Spleen (tissue), 11 donors: Measurements from ENCODE around the gene MFN2. TPM values are rescaled to one million over a fixed set of nuclear protein-coding genes. Genes with fewer than 3 reads are reported as not detected.

Experiments
- DNase-seq: peaks from one replicate; pipeline ENCODE4 v3.0.0-alpha.2; 2020
- H3K27ac ChIP-seq, 8 donors: fragments of 200-600 bp; sonication (generic) in 7 of 8; 1 replicate in 4 of 8; 2 replicates in 4 of 8; pipeline versions ENCODE4 v1.5.0 to v1.8.0; 2016 to 2021; ENCODE audit warnings: inconsistent platforms in 4 of 8, mild to moderate bottlenecking in 4 of 8, moderate library complexity in 1 of 8
- H3K27me3 ChIP-seq, 7 donors: fragments of 200-600 bp; sonication (generic) in 6 of 7; replicated peaks in 1 of 7; 1 replicate in 4 of 7; 2 replicates in 3 of 7; pipeline versions ENCODE4 v1.5.0 to v1.8.0; 2016 to 2021; ENCODE audit warnings: inconsistent platforms in 3 of 7, mild to moderate bottlenecking in 1 of 7
- H3K36me3 ChIP-seq, 6 donors: fragments of 200-600 bp; sonication (generic) in 5 of 6; 1 replicate in 4 of 6; 2 replicates in 2 of 6; pipeline versions ENCODE4 v1.5.0 to v1.8.0; 2016 to 2021; ENCODE audit warnings: inconsistent platforms in 2 of 6
- H3K4me1 ChIP-seq, 6 donors: fragments of 200-600 bp; sonication (generic) in 5 of 6; 1 replicate in 3 of 6; 2 replicates in 3 of 6; pipeline versions ENCODE4 v1.5.0 to v1.8.0; 2016 to 2021; ENCODE audit warnings: inconsistent platforms in 3 of 6
- H3K4me3 ChIP-seq, 8 donors: fragments of 200-600 bp; sonication (generic) in 7 of 8; 1 replicate in 4 of 8; 2 replicates in 4 of 8; pipeline versions ENCODE4 v1.5.0 to v1.8.0; 2016 to 2021; ENCODE audit warnings: inconsistent platforms in 4 of 8, mild to moderate bottlenecking in 4 of 8, moderate library complexity in 2 of 8
- H3K9me3 ChIP-seq, 8 donors: fragments of 200-600 bp; sonication (generic) in 7 of 8; 1 replicate in 4 of 8; 2 replicates in 4 of 8; pipeline versions ENCODE4 v1.5.0 to v1.8.0; 2016 to 2021; ENCODE audit warnings: inconsistent platforms in 4 of 8
- POLR2A ChIP-seq, 3 donors: fragments of 450-650 bp; IDR thresholded peaks; one replicate each; pipeline ENCODE4 v1.5.1; 2017; ENCODE audit warnings: antibody characterized with exemption in 3 of 3, mild to moderate bottlenecking in 1 of 3
- POLR2AphosphoS5 ChIP-seq, 3 donors: sonication (generic); formaldehyde crosslinking; IDR thresholded peaks; one replicate each; pipeline ENCODE4 v1.5.1; 2017; ENCODE audit warnings: antibody characterized with exemption in 3 of 3
- WGBS, 5 donors: extraction: QIAGEN DNeasy Blood & Tissue Kit in 3 of 5; methylation state at CpG; one replicate each; pipeline versions ENCODE4 v1.1.5 to v1.1.7; 2013 to 2018; 5-methylcytosine and 5-hydroxymethylcytosine counted together
- intact Hi-C: fragments of 100-400 bp; cut with DNase I; formaldehyde crosslinking; loops from one replicate; pipeline ENCODE4 v1.15.0; 2023; ENCODE audit warnings: low total_unique reads
- polyA plus RNA-seq, 3 donors: library from polyadenylated mRNA; stranded (reverse); fragments of 200-250 nt; gene quantifications; one replicate each; pipeline ENCODE4 v1.2.1, GENCODE V29; 2013
- total RNA-seq, 7 donors: library from RNA; depleted of rRNA in 3 of 7; stranded (reverse); fragments of >200 nt in 3 of 7; fragmentation: NEBNext Ultra II Directional in 4 of 7; extraction: Animal tissue kit (Norgen Biotek cat#: 25700) in 4 of 7; gene quantifications; one replicate each; pipeline versions ENCODE4 v1.1.0 to v1.2.1, GENCODE V29; 2016 to 2021
- TF ChIP-seq, protein P1 (sequence below), 11 experiments: fragments of 200-600 bp in 7 of 11; fragments of 450-650 bp in 4 of 11; sonication (generic) in 4 of 11; IDR thresholded peaks in 8 of 11; conservative IDR thresholded peaks in 3 of 11; 1 replicate in 7 of 11; 2 replicates in 4 of 11; pipeline versions ENCODE4 v1.4.0 to v1.8.0; 2016 to 2021; ENCODE audit warnings: antibody characterized with exemption in 11 of 11, inconsistent platforms in 4 of 11, mild to moderate bottlenecking in 1 of 11
- donor health status: healthy with polysubstance abuse.
- donor health status: DM: no; HTN: no; CAD: no; lungs with moderate emphysema.
- donor health status: DM: no; HTN: no; CAD: no.
- donor health status: Bipolar disorder and iron deficiency.
- donor health status: healthy.
- donor health status: DM: no; HTN: no; CAD: no.
- donor health status: DM: yes; HTN: yes; CAD: no.

Gene MFN2
- total and polyA plus RNA-seq, 10 donors = 14.8 to 69.6 (median 60.5) TPM

DNA sequence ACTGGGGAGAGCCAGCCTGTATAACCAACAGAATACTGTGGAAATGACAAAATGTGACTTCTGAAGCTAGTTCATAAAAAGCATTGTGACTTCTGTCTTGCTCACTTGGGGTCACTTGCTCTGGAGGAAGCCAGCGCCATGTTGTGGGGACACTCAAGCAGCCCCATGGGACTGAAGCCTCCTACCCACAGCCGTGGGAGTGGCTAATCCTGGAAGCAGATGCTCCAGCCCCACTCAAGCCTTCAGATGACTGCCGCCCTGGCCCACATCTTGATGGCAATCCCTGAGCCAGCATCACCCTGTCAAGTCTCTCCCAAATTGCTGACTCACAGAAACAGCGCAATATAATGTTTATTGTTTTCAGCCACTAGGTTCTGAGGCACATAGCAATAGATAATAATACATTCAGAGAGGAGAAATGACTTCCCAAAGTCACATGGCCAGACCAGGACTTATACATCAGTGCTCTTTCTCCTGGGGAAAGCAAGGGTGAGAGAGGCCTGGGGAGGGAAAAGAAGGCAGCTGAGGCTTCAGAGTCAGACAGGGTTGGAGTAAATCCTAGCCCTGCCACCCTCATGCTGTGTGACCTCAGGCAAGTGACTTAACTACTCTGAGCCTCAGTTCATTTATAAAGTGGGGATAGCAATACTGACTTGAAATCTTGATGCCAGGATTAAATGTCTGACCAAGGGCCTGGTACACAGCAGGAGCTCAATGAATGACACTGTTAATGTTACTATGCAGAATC lies 77.9 kb downstream of the MFN2 start:
- H3K9me3 ChIP-seq = no peaks in the 10 kb centered on the region
- H3K36me3 ChIP-seq = no peaks in the 10 kb centered on the region
- H3K27ac ChIP-seq = no peak overlapping the region
- WGBS, 5 donors = 79 to 90% (median 85%) methylated on average over 4 of the region's 4 CpGs
- peaks cover under 1 to 7% (median 3%) of the 10 kb centered on the region in 6 donors for H3K4me1 ChIP-seq
- intact Hi-C loops = no loop called here
- peaks cover 0 to 30% (median 4%) of the 10 kb centered on the region in 7 donors for H3K27me3 ChIP-seq
- DNase-seq = no peak
- TF ChIP-seq POLR2A (IDR thresholded peaks at IDR 0.05) (no peak), POLR2AphosphoS5 (IDR thresholded peaks at IDR 0.05) (no peak)
- TF ChIP-seq, protein P1, sequence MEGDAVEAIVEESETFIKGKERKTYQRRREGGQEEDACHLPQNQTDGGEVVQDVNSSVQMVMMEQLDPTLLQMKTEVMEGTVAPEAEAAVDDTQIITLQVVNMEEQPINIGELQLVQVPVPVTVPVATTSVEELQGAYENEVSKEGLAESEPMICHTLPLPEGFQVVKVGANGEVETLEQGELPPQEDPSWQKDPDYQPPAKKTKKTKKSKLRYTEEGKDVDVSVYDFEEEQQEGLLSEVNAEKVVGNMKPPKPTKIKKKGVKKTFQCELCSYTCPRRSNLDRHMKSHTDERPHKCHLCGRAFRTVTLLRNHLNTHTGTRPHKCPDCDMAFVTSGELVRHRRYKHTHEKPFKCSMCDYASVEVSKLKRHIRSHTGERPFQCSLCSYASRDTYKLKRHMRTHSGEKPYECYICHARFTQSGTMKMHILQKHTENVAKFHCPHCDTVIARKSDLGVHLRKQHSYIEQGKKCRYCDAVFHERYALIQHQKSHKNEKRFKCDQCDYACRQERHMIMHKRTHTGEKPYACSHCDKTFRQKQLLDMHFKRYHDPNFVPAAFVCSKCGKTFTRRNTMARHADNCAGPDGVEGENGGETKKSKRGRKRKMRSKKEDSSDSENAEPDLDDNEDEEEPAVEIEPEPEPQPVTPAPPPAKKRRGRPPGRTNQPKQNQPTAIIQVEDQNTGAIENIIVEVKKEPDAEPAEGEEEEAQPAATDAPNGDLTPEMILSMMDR (IDR thresholded peaks at IDR 0.05 in 8 of 11, conservative IDR thresholded peaks at IDR 0.05 in 3 of 11) = no peak
- no peak overlapping the region for H3K4me3 ChIP-seq

DNA sequence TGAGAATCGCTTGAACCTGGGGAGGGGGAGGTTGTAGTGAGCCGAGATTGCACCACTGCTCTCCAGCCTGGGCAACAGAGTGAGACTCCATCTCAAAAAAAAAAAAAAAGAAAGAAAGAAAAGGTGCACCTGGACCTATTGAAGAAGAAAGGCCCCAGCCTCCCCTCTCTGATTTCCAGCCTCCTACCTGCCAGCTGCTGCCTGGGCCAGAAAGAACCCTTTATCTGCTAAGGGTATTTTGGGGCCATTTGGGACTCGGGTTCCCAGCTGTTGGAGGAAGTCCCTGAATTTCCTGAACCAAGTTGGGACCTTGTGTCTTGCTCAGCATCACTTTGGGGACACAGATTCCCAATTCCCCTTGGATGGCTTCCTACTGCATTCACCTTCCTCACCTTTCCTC lies 79.0 kb downstream of the MFN2 start:
- 66 to 78% (median 72%) methylated on average over 3 of the region's 3 CpGs for WGBS, 5 donors
- Histone ChIP-seq H3K4me1 (peaks cover 5 to 18% (median 14%) of the 10 kb centered on the region in 6 donors), H3K27ac (no peak overlapping the region), H3K9me3 (no peaks in the 10 kb centered on the region), H3K36me3 (no peaks in the 10 kb centered on the region), H3K4me3 (no peak overlapping the region), H3K27me3 (peaks cover 3 to 41% (median 15%) of the 10 kb centered on the region in 7 donors)
- TF ChIP-seq, protein P1 (IDR thresholded peaks at IDR 0.05 in 8 of 11, conservative IDR thresholded peaks at IDR 0.05 in 3 of 11) = no peak
- TF ChIP-seq POLR2AphosphoS5 (IDR thresholded peaks at IDR 0.05) = no peak
- no peak for TF ChIP-seq POLR2A (IDR thresholded peaks at IDR 0.05)
- no peak for DNase-seq
- intact Hi-C loops = no loop called here

DNA sequence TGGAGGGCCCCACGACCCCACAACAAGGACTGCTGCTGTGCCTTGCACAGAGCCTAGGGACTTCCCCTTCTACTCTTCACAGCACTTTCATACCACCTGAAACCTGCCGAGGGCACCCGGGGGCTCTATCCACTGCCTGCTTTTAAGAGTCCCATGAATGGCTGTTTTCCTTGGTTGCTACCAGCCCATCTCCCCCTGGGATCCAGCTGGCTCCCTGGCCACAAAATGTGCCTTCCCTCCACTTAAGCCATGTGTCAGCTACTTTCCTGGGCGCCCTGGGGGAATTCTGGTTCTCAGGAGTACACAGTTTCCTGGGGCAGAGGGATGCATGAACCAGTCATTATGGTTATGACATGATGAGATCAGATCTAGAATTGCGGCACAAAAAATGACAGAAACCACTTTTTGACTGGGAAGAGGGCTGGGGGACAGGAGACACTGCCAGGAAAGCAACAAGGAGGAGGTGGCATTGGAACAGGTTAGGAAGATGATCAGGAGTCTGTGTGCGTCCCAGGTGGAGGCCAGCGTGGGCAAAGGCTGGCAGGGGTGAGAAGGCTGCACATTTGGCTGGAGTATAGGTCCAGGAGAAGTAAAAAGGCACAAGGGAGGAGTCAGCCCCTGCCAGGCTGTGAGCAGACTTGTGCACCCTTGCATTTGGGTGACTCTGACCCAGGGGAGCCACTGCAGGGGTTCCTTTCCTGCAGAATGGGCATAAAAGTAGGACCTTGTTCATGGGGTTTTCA lies 79.6 kb downstream of the MFN2 start:
- 48 to 58% (median 53%) methylated on average over 7 of the region's 7 CpGs for WGBS, 5 donors
- intact Hi-C loops = no loop called here
- no peak for DNase-seq
- H3K27ac ChIP-seq = no peak overlapping the region
- TF ChIP-seq POLR2A (IDR thresholded peaks at IDR 0.05) (no peak), POLR2AphosphoS5 (IDR thresholded peaks at IDR 0.05) (no peak)
- TF ChIP-seq, protein P1 (IDR thresholded peaks at IDR 0.05 in 8 of 11, conservative IDR thresholded peaks at IDR 0.05 in 3 of 11) = no peak
- H3K36me3 ChIP-seq = no peaks in the 10 kb centered on the region
- no peak overlapping the region for H3K4me3 ChIP-seq
- H3K9me3 ChIP-seq = no peaks in the 10 kb centered on the region
- H3K4me1 ChIP-seq = peaks cover 5 to 20% (median 16%) of the 10 kb centered on the region in 6 donors
- H3K27me3 ChIP-seq = peaks cover 6 to 48% (median 22%) of the 10 kb centered on the region in 7 donors

DNA sequence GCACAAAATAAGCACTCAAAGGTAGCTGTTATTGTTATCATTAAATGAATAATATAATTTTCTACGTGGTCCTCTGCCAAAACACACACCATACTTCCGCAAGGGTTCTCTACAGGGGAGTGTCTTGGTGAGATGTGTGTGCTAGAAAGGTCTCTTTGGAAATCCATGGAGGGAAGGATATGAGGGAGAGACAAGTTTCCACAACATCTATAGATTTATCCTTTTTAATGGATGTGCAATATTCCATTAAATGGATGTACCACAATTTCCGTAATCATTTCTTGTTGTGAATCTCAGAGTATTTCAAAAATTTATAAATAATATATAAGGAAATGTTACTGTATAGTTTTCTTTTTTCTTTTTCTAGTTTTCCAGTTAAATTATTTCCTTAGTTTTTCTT lies 80.3 kb downstream of the MFN2 start:
- H3K27ac ChIP-seq = no peak overlapping the region
- WGBS, 5 donors = 85 to 97% (median 94%) methylated on average over 3 of the region's 3 CpGs
- TF ChIP-seq, protein P1 (IDR thresholded peaks at IDR 0.05 in 8 of 11, conservative IDR thresholded peaks at IDR 0.05 in 3 of 11) = no peak
- TF ChIP-seq POLR2AphosphoS5 (IDR thresholded peaks at IDR 0.05) (no peak), POLR2A (IDR thresholded peaks at IDR 0.05) (no peak)

More for the DNA sequence above, 80.3 kb downstream of the MFN2 start:
- Histone ChIP-seq H3K9me3 (no peaks in the 10 kb centered on the region), H3K4me1 (peaks cover 5 to 20% (median 16%) of the 10 kb centered on the region in 6 donors), H3K4me3 (no peak overlapping the region), H3K27me3 (peaks cover 6 to 54% (median 26%) of the 10 kb centered on the region in 7 donors), H3K36me3 (no peaks in the 10 kb centered on the region)
- no peak for DNase-seq
- intact Hi-C loops = no loop called here
